Measurements from ENCODE around the gene MAP7. TPM values are rescaled to one million over a fixed set of nuclear protein-coding genes. Genes with fewer than 3 reads are reported as not detected.

MAP7 gene
- total RNA-seq, 2 donors from 2014 or later = 69.4 to 74.3 TPM

GRCh38 chr6:136445063-136445462 is 105.2 kb downstream of the MAP7 start:
- DNase-seq = no peak
- Histone ChIP-seq H3K4me3 (no peak overlapping the region), H3K9ac (ENCODE audit: low read depth in 2 of 2, low read length in 2 of 2) (no peak overlapping the region), H3K36me3 (no peaks in the 10 kb centered on the region), H3K9me3 (no peaks in the 10 kb centered on the region), H3K27me3 (no peaks in the 10 kb centered on the region), H3K4me1 (no peaks in the 10 kb centered on the region), H3K27ac (peak overlapping the region; percentile 5)
- TF ChIP-seq, protein P1, sequence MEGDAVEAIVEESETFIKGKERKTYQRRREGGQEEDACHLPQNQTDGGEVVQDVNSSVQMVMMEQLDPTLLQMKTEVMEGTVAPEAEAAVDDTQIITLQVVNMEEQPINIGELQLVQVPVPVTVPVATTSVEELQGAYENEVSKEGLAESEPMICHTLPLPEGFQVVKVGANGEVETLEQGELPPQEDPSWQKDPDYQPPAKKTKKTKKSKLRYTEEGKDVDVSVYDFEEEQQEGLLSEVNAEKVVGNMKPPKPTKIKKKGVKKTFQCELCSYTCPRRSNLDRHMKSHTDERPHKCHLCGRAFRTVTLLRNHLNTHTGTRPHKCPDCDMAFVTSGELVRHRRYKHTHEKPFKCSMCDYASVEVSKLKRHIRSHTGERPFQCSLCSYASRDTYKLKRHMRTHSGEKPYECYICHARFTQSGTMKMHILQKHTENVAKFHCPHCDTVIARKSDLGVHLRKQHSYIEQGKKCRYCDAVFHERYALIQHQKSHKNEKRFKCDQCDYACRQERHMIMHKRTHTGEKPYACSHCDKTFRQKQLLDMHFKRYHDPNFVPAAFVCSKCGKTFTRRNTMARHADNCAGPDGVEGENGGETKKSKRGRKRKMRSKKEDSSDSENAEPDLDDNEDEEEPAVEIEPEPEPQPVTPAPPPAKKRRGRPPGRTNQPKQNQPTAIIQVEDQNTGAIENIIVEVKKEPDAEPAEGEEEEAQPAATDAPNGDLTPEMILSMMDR (IDR thresholded peaks at IDR 0.05) = no peak
- intact Hi-C loops (cut with DNase I) = no loop called here

DNA sequence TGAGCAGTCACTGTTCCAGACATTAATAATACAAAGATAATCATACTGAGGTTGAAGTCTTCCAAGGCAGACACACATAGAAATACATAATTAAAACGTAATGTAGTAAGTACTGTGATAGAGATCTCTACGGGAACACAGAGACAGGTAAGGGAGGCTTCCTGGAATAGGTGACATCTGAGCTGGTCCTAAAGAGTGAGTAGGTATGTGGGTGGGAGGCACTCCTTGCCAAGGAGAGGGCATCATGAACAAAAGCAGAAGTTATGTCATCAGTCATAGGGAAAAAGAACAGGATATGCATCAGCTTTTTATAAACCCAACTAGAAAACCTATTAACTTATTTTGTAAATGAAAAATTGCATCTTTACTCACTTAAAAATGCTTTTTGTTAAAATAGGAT is 110.0 kb downstream of the MAP7 start:
- no peaks in the 10 kb centered on the region for H3K27me3 ChIP-seq
- H3K27ac ChIP-seq = peak overlapping the region; percentile 78
- intact Hi-C loops (cut with DNase I) = no loop called here
- H3K9me3 ChIP-seq = no peaks in the 10 kb centered on the region
- no peaks in the 10 kb centered on the region for H3K36me3 ChIP-seq
- no peaks in the 10 kb centered on the region for H3K4me1 ChIP-seq
- H3K4me3 ChIP-seq = no peak overlapping the region
- H3K9ac ChIP-seq (ENCODE audit: low read depth in 2 of 2, low read length in 2 of 2) = peak overlapping the region in 1 of 2 donors; percentile 12
- DNase-seq = no peak
- TF ChIP-seq, protein P1 (IDR thresholded peaks at IDR 0.05) = no peak

- H3K9ac ChIP-seq (ENCODE audit: low read depth in 2 of 2, low read length in 2 of 2) = peak overlapping the region in 1 of 2 donors; percentile 12
- TF ChIP-seq, protein P1 (IDR thresholded peaks at IDR 0.05) = no peak
- no peaks in the 10 kb centered on the region for H3K27me3 ChIP-seq
- no peaks in the 10 kb centered on the region for H3K9me3 ChIP-seq
- H3K27ac ChIP-seq = peak overlapping the region; percentile 78
- intact Hi-C loops (cut with DNase I) = no loop called here
- DNase-seq = peak; percentile 68
- H3K4me3 ChIP-seq = no peak overlapping the region
- no peaks in the 10 kb centered on the region for H3K36me3 ChIP-seq
- H3K4me1 ChIP-seq = no peaks in the 10 kb centered on the region
Measured at GRCh38 chr6:136439514-136440190, 110.6 kb downstream of the MAP7 start.

DNA sequence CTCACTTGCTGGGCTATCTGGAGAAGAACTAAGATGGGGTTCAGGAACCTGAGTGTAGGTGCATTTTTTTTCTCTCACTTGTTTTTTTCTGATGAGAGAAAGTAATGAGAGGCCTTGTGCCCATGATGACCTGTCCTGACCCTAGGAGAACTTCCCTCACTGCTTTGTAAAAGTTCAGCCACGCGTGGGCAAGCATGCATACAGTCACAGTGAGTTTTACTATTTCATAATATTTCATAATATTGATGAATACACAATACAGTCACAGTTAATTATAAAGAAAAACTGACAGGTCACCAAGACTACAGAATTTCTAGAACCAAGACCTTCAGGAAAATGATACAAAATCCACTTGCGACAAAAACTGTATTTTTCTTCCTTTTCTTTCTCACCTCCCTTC is 111.8 kb downstream of the MAP7 start:
- no peaks in the 10 kb centered on the region for H3K9me3 ChIP-seq
- no peaks in the 10 kb centered on the region for H3K4me1 ChIP-seq
- intact Hi-C loops (cut with DNase I) = no loop called here
- DNase-seq = no peak
- H3K27me3 ChIP-seq = no peaks in the 10 kb centered on the region
- TF ChIP-seq, protein P1 (IDR thresholded peaks at IDR 0.05) = no peak
- H3K9ac ChIP-seq (ENCODE audit: low read depth in 2 of 2, low read length in 2 of 2) = no peak overlapping the region
- no peaks in the 10 kb centered on the region for H3K36me3 ChIP-seq
- H3K27ac ChIP-seq = no peak overlapping the region
- no peak overlapping the region for H3K4me3 ChIP-seq

GRCh38 chr6:136437246-136437645 is 113.0 kb downstream of the MAP7 start:
- intact Hi-C loops (cut with DNase I) = no loop called here
- Histone ChIP-seq H3K4me1 (no peaks in the 10 kb centered on the region), H3K36me3 (no peaks in the 10 kb centered on the region), H3K27ac (no peak overlapping the region), H3K4me3 (no peak overlapping the region), H3K27me3 (no peaks in the 10 kb centered on the region), H3K9me3 (no peaks in the 10 kb centered on the region), H3K9ac (ENCODE audit: low read depth in 2 of 2, low read length in 2 of 2) (no peak overlapping the region)
- TF ChIP-seq, protein P1 (IDR thresholded peaks at IDR 0.05) = no peak
- DNase-seq = no peak
